GM12873 (cell line): ENCODE results near the gene PCDHB15.

ENCODE experiments used
- TF ChIP-seq, protein P1 (sequence below): IDR thresholded peaks from 2 replicates; pipeline ENCODE4 v1.5.1; 2012; ENCODE audit warnings: low read depth, mild to moderate bottlenecking, moderate library complexity, low read length, control low read depth; ENCODE audit not compliant: insufficient read depth; ENCODE audit errors: missing control alignments

Gene PCDHB15

GRCh38 chr5:141261238-141261546, 16.0 kb downstream of the PCDHB15 start:
- TF ChIP-seq, protein P1, sequence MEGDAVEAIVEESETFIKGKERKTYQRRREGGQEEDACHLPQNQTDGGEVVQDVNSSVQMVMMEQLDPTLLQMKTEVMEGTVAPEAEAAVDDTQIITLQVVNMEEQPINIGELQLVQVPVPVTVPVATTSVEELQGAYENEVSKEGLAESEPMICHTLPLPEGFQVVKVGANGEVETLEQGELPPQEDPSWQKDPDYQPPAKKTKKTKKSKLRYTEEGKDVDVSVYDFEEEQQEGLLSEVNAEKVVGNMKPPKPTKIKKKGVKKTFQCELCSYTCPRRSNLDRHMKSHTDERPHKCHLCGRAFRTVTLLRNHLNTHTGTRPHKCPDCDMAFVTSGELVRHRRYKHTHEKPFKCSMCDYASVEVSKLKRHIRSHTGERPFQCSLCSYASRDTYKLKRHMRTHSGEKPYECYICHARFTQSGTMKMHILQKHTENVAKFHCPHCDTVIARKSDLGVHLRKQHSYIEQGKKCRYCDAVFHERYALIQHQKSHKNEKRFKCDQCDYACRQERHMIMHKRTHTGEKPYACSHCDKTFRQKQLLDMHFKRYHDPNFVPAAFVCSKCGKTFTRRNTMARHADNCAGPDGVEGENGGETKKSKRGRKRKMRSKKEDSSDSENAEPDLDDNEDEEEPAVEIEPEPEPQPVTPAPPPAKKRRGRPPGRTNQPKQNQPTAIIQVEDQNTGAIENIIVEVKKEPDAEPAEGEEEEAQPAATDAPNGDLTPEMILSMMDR = no peak

DNA sequence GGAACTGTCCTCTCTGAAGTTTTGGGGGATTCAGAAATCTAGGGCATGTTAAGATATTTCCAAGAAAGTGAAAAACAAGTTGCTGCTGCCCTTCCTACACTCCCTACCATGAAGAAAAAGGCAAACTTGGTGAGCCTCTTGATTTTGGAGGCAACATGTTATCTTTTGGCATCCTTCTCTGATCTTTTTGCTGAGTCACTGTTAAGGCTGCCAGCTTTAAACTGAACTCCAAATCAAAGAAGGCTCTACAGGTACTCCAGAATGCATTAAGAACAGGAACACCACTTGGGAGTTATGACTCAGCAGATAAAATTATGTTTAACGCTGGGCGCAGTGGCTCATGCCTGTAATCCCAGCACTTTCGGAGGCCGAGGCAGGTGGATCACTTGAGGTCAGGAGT, 24.0 kb downstream of the PCDHB15 start:
- TF ChIP-seq, protein P1 = no peak

GRCh38 chr5:141272906-141273305, 27.7 kb downstream of the PCDHB15 start:
- TF ChIP-seq, protein P1 = no peak

- TF ChIP-seq, protein P1 = no peak
These were observed 53.2 kb downstream of the PCDHB15 start for GRCh38 chr5:141298376-141298775.
